T-cell (primary cell): ENCODE results near the gene DPH5. TPM values are rescaled to one million over a fixed set of nuclear protein-coding genes. Genes with fewer than 3 reads are reported as not detected.

Experiments used
- ATAC-seq, 4 experiments: fragments of 200-7000 bp in 3 of 4; fragments of 150-1000 bp in 1 of 4; cut with Tn5 transposase; replicated peaks in 1 of 4; 1 replicate in 3 of 4; 2 replicates in 1 of 4; pipeline ENCODE4 v1.10.0; 2021; ENCODE audit warnings: moderate library complexity in 3 of 4, mild to moderate bottlenecking in 2 of 4, moderate number of reproducible peaks in 1 of 4
- CTCF ChIA-PET, 2 donors: fragments of 300-600 bp; sonication (Branson Sonifier 250); formaldehyde crosslinking; loops; one replicate each; lab custom pipeline; 2022; ENCODE audit warnings: antibody characterized with exemption in 2 of 2; lab: Charles Lee
- POLR2A ChIA-PET, 2 donors: fragments of 300-600 bp; sonication (Branson Sonifier 250); formaldehyde crosslinking; loops; one replicate each; lab custom pipeline; 2022; ENCODE audit warnings: antibody characterized with exemption in 2 of 2; lab: Charles Lee
- DNase-seq, 35 experiments: peaks; one replicate each; pipeline versions ENCODE4 v3.0.0 to v3.0.0-alpha.2; 2013 to 2023
- H3K27ac ChIP-seq: one replicate; pipeline ENCODE4 v1.5.1; 2013; ENCODE audit warnings: low read length
- H3K27me3 ChIP-seq, 2 experiments: replicated peaks in 1 of 2; 1 replicate in 1 of 2; 2 replicates in 1 of 2; pipeline versions ENCODE4 v1.6.1 to v1.7.0; 2013; ENCODE audit warnings: low read length in 1 of 2, mixed read lengths in 1 of 2; ENCODE audit not compliant: control insufficient read depth in 2 of 2, insufficient read depth in 2 of 2; ENCODE audit errors: extremely low read depth in 1 of 2
- H3K36me3 ChIP-seq, 2 donors: 1 replicate in 1 of 2; 2 replicates in 1 of 2; pipeline versions ENCODE4 v1.6.1 to v1.7.0; 2013; ENCODE audit warnings: low read length in 1 of 2; ENCODE audit not compliant: control insufficient read depth in 2 of 2, insufficient read depth in 1 of 2; ENCODE audit errors: extremely low read depth in 1 of 2
- H3K4me1 ChIP-seq, 2 experiments: 1 replicate in 1 of 2; 2 replicates in 1 of 2; pipeline versions ENCODE4 v1.6.1 to v1.7.0; 2013; ENCODE audit warnings: low read length in 2 of 2, mixed read lengths in 1 of 2; ENCODE audit not compliant: insufficient read depth in 2 of 2, control insufficient read depth in 1 of 2; ENCODE audit errors: extremely low read depth in 1 of 2
- H3K4me3 ChIP-seq, 2 donors: 1 replicate in 1 of 2; 2 replicates in 1 of 2; pipeline versions ENCODE4 v1.5.1 to v1.7.0; 2013; ENCODE audit warnings: mild to moderate bottlenecking in 2 of 2, low read length in 1 of 2, moderate library complexity in 1 of 2; ENCODE audit not compliant: control insufficient read depth in 1 of 2; ENCODE audit errors: extremely low read depth in 1 of 2
- H3K9me3 ChIP-seq: 2 replicates; pipeline ENCODE4 v1.7.0; 2013
- H3K27ac Mint-ChIP-seq, 2 donors: one replicate each; pipeline ENCODE4 v1.8.0; 2020 to 2021; ENCODE audit warnings: mild to moderate bottlenecking in 2 of 2, mixed read lengths in 2 of 2
- H3K27me3 Mint-ChIP-seq, 2 donors: one replicate each; pipeline ENCODE4 v1.8.0; 2021 to 2022; ENCODE audit warnings: mixed read lengths in 2 of 2
- H3K36me3 Mint-ChIP-seq: one replicate; pipeline ENCODE4 v1.8.0; 2021; ENCODE audit warnings: mixed read lengths
- H3K4me1 Mint-ChIP-seq, 3 donors: one replicate each; pipeline ENCODE4 v1.8.0; 2020 to 2022; ENCODE audit warnings: mixed read lengths in 3 of 3, mild to moderate bottlenecking in 1 of 3
- H3K4me3 Mint-ChIP-seq, 3 donors: one replicate each; pipeline ENCODE4 v1.8.0; 2020 to 2022; ENCODE audit warnings: mild to moderate bottlenecking in 3 of 3, mixed read lengths in 3 of 3, moderate library complexity in 3 of 3
- H3K9me3 Mint-ChIP-seq, 3 donors: one replicate each; pipeline ENCODE4 v1.8.0; 2020 to 2022; ENCODE audit warnings: mixed read lengths in 3 of 3
- WGBS: methylation state at CpG from one replicate; pipeline ENCODE4 v1.1.5; 2013; ENCODE audit warnings: missing lambda C conversion rate; ENCODE audit not compliant: insufficient coverage; 5-methylcytosine and 5-hydroxymethylcytosine counted together
- total RNA-seq, 35 experiments: library from RNA in 6 of 35; stranded (reverse) in 6 of 35; fragments of 120-200 nt in 1 of 35; gene quantifications; one replicate each; pipeline versions ENCODE4 v1.2.1 to v1.2.4 and lab custom pipeline; 2013 to 2026

The DPH5 gene
- total RNA-seq, 5 donors from 2014 or later (not counting 1 experiment from before 2014, with no cell fraction given) = 42.7 to 65.6 (median 45.0) TPM

DNA sequence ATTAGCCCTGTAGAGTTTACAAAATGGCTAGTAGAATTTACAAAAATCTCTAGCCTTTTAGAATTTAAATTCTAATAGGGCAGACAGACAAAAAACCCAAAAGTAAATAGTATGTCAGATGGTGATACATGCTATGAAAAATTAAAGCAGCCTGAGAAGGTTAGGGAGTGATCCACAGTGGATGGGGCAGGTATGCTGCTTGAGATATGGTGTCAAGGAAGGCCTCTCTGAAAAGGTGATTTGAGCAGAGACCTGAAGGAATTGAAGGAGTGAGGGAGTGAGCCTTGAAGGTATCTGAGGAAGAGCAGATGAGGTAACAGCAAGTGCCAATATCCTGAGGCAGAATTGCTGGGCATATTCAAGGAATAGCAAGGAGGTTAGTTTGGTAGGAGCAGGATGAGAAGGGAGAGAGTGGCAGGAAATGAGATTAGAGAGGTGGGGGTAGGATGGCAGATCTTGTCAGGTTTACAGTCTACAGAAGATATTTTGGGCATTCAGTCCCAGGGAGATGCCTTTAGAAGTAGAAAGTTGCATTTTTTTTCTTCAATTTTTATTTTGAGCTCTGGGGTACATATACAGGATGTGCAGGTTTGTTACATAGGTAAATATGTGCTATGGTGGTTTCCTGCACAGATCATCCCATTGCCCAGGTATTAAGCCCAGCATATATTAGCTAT lies 40.8 kb upstream of the DPH5 start:
- Histone ChIP-seq H3K9me3 (no peaks in the 10 kb centered on the region), H3K27me3 (no peaks in the 10 kb centered on the region), H3K4me1 (peaks cover 18 to 44% of the 10 kb centered on the region in 2 experiments), H3K36me3 (no peaks in the 10 kb centered on the region), H3K27ac (peak overlapping the region; percentile 52), H3K4me3 (no peak overlapping the region)
- ChIA-PET CTCF (interaction anchor here in 1 of 2 donors (1.5 kb wide), 1 partner anchor 222 kb away, joined by 3 read pairs; no protein-coding TSS in a partner anchor), POLR2A (interaction anchor here in 1 of 2 donors (0.6 kb wide), 1 partner anchor 17 kb away, joined by 3 read pairs; no protein-coding TSS in a partner anchor)
- DNase-seq (peak in 1 of 35 experiments; percentile 14), ATAC-seq (peak in 3 of 4 experiments; percentile 57 to 64 (median 57))
- H3K4me1 Mint-ChIP-seq = peaks cover 66 to 70% (median 69%) of the 10 kb centered on the region in 3 donors
- H3K36me3 Mint-ChIP-seq = no peaks in the 10 kb centered on the region
- H3K9me3 Mint-ChIP-seq = no peaks in the 10 kb centered on the region
- H3K27ac Mint-ChIP-seq = peak overlapping the region; percentile 91 to 93
- peak overlapping the region in 1 of 3 donors; percentile 53 for H3K4me3 Mint-ChIP-seq
- H3K27me3 Mint-ChIP-seq = no peaks in the 10 kb centered on the region

- H3K4me3 ChIP-seq = no peak overlapping the region
- Mint-ChIP-seq H3K36me3 (peaks cover 2% of the 10 kb centered on the region), H3K4me1 (peaks cover 62 to 65% (median 65%) of the 10 kb centered on the region in 3 donors), H3K27ac (peak overlapping the region; percentile 91 to 93), H3K27me3 (no peaks in the 10 kb centered on the region), H3K9me3 (no peaks in the 10 kb centered on the region), H3K4me3 (peak overlapping the region; percentile 48 to 53 (median 53))
- H3K27me3 ChIP-seq = no peaks in the 10 kb centered on the region
- POLR2A ChIA-PET = no interaction called here
- no peaks in the 10 kb centered on the region for H3K36me3 ChIP-seq
- no peaks in the 10 kb centered on the region for H3K9me3 ChIP-seq
- H3K27ac ChIP-seq = peak overlapping the region; percentile 52
- WGBS = no CpG with 5 or more reads among the region's 1 CpG
- ATAC-seq (peak in 3 of 4 experiments; percentile 41 to 65 (median 61)), DNase-seq (peak in 1 of 35 experiments; percentile 25)
- CTCF ChIA-PET = interaction anchor here (0.6 to 1.5 kb wide), 2 partner anchors 223 to 310 kb away, joined by 3 to 6 read pairs; no protein-coding TSS in a partner anchor
- peaks cover 17 to 39% of the 10 kb centered on the region in 2 experiments for H3K4me1 ChIP-seq
Observed at GRCh38 chr1:101065575-101065974, 40.0 kb upstream of the DPH5 start.

DNA sequence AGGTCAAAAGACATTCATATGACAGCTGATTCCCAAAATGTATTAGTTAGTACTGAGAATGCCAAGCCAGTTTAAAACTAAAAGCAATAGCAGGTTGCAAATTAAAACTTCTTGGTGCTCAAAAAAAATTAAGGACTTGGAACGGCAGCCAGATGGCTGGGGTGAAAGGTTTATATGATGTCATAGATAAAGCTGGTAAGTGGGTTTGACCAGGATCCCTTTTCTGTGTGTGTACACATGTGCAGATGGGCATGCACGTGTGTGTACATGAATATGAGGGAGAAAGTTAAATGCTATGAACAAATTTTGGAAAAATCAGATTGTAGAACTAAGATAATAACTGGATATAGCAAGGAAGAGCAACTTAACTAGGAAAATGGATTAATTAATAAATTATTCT lies 39.1 kb upstream of the DPH5 start:
- no peak overlapping the region for H3K4me3 Mint-ChIP-seq

DNA sequence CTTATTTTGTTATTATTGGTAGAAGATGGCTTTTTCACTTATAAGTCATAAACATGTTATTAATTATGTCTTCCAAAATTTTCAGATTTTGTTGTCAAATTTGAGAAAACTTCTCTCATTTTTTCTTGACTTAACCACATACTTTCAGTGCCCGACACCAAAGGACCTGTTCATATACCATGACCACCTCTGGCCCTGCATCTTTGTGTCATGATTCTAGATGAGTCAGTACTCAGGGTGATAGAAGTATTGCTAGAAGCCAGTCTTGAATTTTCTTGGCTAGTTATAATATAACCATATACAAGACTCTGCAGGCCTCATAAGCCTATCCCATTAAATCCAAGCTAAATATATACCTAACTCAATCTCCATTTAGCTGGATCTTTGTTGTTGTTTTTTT lies 35.4 kb upstream of the DPH5 start:
- Histone ChIP-seq H3K4me1 (peaks cover 6 to 15% of the 10 kb centered on the region in 2 experiments), H3K27ac (no peak overlapping the region), H3K27me3 (no peaks in the 10 kb centered on the region), H3K9me3 (peaks cover 2% of the 10 kb centered on the region), H3K36me3 (no peaks in the 10 kb centered on the region), H3K4me3 (no peak overlapping the region)
- no peaks in the 10 kb centered on the region for H3K27me3 Mint-ChIP-seq
- H3K9me3 Mint-ChIP-seq = peaks cover 0 to 7% (median 2%) of the 10 kb centered on the region in 3 donors
- CTCF ChIA-PET = interaction anchor here in 1 of 2 donors (0.6 kb wide), 1 partner anchor 70 kb away, joined by 3 read pairs; no protein-coding TSS in a partner anchor
- no CpG with 5 or more reads among the region's 1 CpG for WGBS
- DNase-seq (no peak), ATAC-seq (no peak)
- peaks cover 36 to 42% (median 39%) of the 10 kb centered on the region in 3 donors for H3K4me1 Mint-ChIP-seq
- H3K4me3 Mint-ChIP-seq = no peak overlapping the region
- H3K36me3 Mint-ChIP-seq = peaks cover 22% of the 10 kb centered on the region
- POLR2A ChIA-PET = interaction anchor here in 1 of 2 donors (0.7 kb wide), 1 partner anchor 502 kb away, joined by 3 read pairs; no protein-coding TSS in a partner anchor
- H3K27ac Mint-ChIP-seq = peak overlapping the region in 1 of 2 donors; percentile 71

More for the DNA sequence above, 39.1 kb upstream of the DPH5 start:
- no peaks in the 10 kb centered on the region for H3K27me3 ChIP-seq
- H3K9me3 ChIP-seq = no peaks in the 10 kb centered on the region
- Mint-ChIP-seq H3K9me3 (no peaks in the 10 kb centered on the region), H3K36me3 (peaks cover 9% of the 10 kb centered on the region), H3K4me1 (peaks cover 61 to 67% (median 64%) of the 10 kb centered on the region in 3 donors), H3K27me3 (no peaks in the 10 kb centered on the region), H3K27ac (peak overlapping the region; percentile 64 to 82)
- ChIA-PET CTCF (interaction anchor here in 1 of 2 donors (0.8 to 1.5 kb wide), 2 partner anchors 224 to 1068 kb away, joined by 3 read pairs; no protein-coding TSS in a partner anchor), POLR2A (no interaction called here)
- ATAC-seq (no peak), DNase-seq (no peak)
- H3K36me3 ChIP-seq = no peaks in the 10 kb centered on the region
- H3K27ac ChIP-seq = no peak overlapping the region
- H3K4me1 ChIP-seq = peaks cover 13 to 32% of the 10 kb centered on the region in 2 experiments
- no peak overlapping the region for H3K4me3 ChIP-seq
- 90% methylated on average over 2 of the region's 2 CpGs for WGBS

- H3K27me3 Mint-ChIP-seq = no peaks in the 10 kb centered on the region
- peaks cover 2% of the 10 kb centered on the region for H3K9me3 ChIP-seq
Observed at GRCh38 chr1:101059945-101060542, 34.5 kb upstream of the DPH5 start.

GRCh38 chr1:101055623-101056022 lies 30.0 kb upstream of the DPH5 start:
- POLR2A ChIA-PET = interaction anchor here in 1 of 2 donors (0.7 kb wide), 1 partner anchor 24 kb away, joined by 3 read pairs; no protein-coding TSS in a partner anchor
- DNase-seq = no peak

More at GRCh38 chr1:101059945-101060542, 34.5 kb upstream of the DPH5 start:
- Mint-ChIP-seq H3K36me3 (peaks cover 22% of the 10 kb centered on the region), H3K4me3 (no peak overlapping the region), H3K9me3 (peaks cover 0 to 7% (median 2%) of the 10 kb centered on the region in 3 donors), H3K4me1 (peaks cover 30 to 41% (median 33%) of the 10 kb centered on the region in 3 donors), H3K27ac (no peak overlapping the region)
- WGBS = 100% methylated on average over 4 of the region's 6 CpGs
- Histone ChIP-seq H3K4me3 (no peak overlapping the region), H3K27ac (no peak overlapping the region), H3K36me3 (no peaks in the 10 kb centered on the region), H3K27me3 (no peaks in the 10 kb centered on the region), H3K4me1 (peaks cover 4 to 9% of the 10 kb centered on the region in 2 experiments)
- ChIA-PET CTCF (interaction anchor here in 1 of 2 donors (0.6 kb wide), 1 partner anchor 71 kb away, joined by 3 read pairs; no protein-coding TSS in a partner anchor), POLR2A (no interaction called here)
- ATAC-seq = no peak
- DNase-seq = no peak

More at GRCh38 chr1:101055623-101056022, 30.0 kb upstream of the DPH5 start:
- H3K4me3 Mint-ChIP-seq = no peak overlapping the region
- Histone ChIP-seq H3K27me3 (no peaks in the 10 kb centered on the region), H3K4me1 (no peaks in the 10 kb centered on the region), H3K36me3 (no peaks in the 10 kb centered on the region), H3K9me3 (peaks cover 2% of the 10 kb centered on the region), H3K27ac (no peak overlapping the region), H3K4me3 (no peak overlapping the region)
- H3K4me1 Mint-ChIP-seq = peaks cover 15 to 34% (median 20%) of the 10 kb centered on the region in 3 donors
- no peak overlapping the region for H3K27ac Mint-ChIP-seq
- CTCF ChIA-PET = interaction anchor here in 1 of 2 donors (0.5 kb wide), 1 partner anchor 1293 kb away, joined by 4 read pairs; no protein-coding TSS in a partner anchor
- peaks cover 0 to 7% (median 2%) of the 10 kb centered on the region in 3 donors for H3K9me3 Mint-ChIP-seq
- no peaks in the 10 kb centered on the region for H3K27me3 Mint-ChIP-seq
- H3K36me3 Mint-ChIP-seq = peaks cover 30% of the 10 kb centered on the region
- ATAC-seq = no peak
